Kidney (tissue), 14 donors: ENCODE data around the gene CACNA2D1. TPM values are rescaled to one million over a fixed set of nuclear protein-coding genes. Genes with fewer than 3 reads are reported as not detected.
A peak's percentile ranks its signal among the peaks of the same experiment; 100 is the strongest.

Source experiments
- DNase-seq, 5 donors: peaks; one replicate each; pipeline ENCODE4 v3.0.0-alpha.2; 2013 to 2020
- FAIRE-seq: peaks from 2 replicates; lab custom pipeline; 2012; peaks lifted over from hg19 to GRCh38; lab: Jason Lieb, UNC
- H3K27ac ChIP-seq, 2 donors: one replicate each; pipeline ENCODE4 v1.7.0; 2013; ENCODE audit warnings: low read depth in 2 of 2, low read length in 2 of 2, inconsistent platforms in 1 of 2
- H3K27me3 ChIP-seq: one replicate; pipeline ENCODE4 v1.7.1; 2013; ENCODE audit warnings: low read length, inconsistent platforms; ENCODE audit not compliant: control insufficient read depth, insufficient read depth
- H3K36me3 ChIP-seq, 3 donors: one replicate each; pipeline versions ENCODE4 v1.7.0 to v1.7.1; 2013; ENCODE audit warnings: low read length in 3 of 3, control low read depth in 1 of 3, inconsistent platforms in 1 of 3; ENCODE audit not compliant: insufficient read depth in 3 of 3, control insufficient read depth in 2 of 3
- H3K4me1 ChIP-seq, 3 donors: one replicate each; pipeline versions ENCODE4 v1.7.0 to v1.7.1; 2013; ENCODE audit warnings: low read length in 3 of 3, inconsistent platforms in 1 of 3, low read depth in 1 of 3; ENCODE audit not compliant: control insufficient read depth in 2 of 3, insufficient read depth in 2 of 3
- H3K4me3 ChIP-seq, 3 donors: one replicate each; pipeline versions ENCODE4 v1.7.0 to v1.8.1; 2013; ENCODE audit warnings: low read length in 3 of 3, control low read depth in 1 of 3, inconsistent platforms in 1 of 3
- H3K9ac ChIP-seq, 3 donors: one replicate each; pipeline versions ENCODE4 v1.7.0 to v1.7.1; 2013; ENCODE audit warnings: low read length in 3 of 3, control low read depth in 1 of 3, inconsistent platforms in 1 of 3
- H3K9me3 ChIP-seq, 3 donors: one replicate each; pipeline versions ENCODE4 v1.7.0 to v1.7.1; 2013; ENCODE audit warnings: low read length in 3 of 3, control low read depth in 1 of 3, inconsistent platforms in 1 of 3; ENCODE audit not compliant: control insufficient read depth in 2 of 3, insufficient read depth in 1 of 3
- intact Hi-C: fragments of 100-400 bp; cut with DNase I; formaldehyde crosslinking; loops from one replicate; pipeline ENCODE4 v1.11.1; 2022
- polyA plus RNA-seq: library from polyadenylated mRNA; stranded (reverse); fragments of 350-450 nt; fragmentation: Illumina TruSeq; extraction: RNeasy Lipid Tissue Mini Kit (QIAGEN cat#74804); gene quantifications from one replicate; pipeline ENCODE4 v1.2.3, GENCODE V29; 2014; ENCODE audit warnings: low read depth, low replicate concordance; ENCODE audit not compliant: insufficient read depth
- total RNA-seq: library from RNA; stranded (reverse); fragmentation: NEBNext Ultra II Directional; extraction: Animal tissue kit (Norgen Biotek cat#: 25700); gene quantifications from one replicate; pipeline ENCODE4 v1.2.1, GENCODE V29; 2021
- TF ChIP-seq, protein P1 (sequence below): IDR thresholded peaks from 3 replicates; pipeline ENCODE4 v1.5.1; 2012; ENCODE audit warnings: mild to moderate bottlenecking, moderate library complexity, borderline replicate concordance; ENCODE audit not compliant: insufficient read depth; ENCODE audit errors: extremely low read depth
- donor health status: control.
- donor health status: control.
- donor health status: control.
- donor health status: control.
- donor health status: control.
- donor health status: DM: yes; HTN: yes; CAD: no.
- donor health status: Normal renal cell carcinoma (clear cell type).

CACNA2D1 gene
- total and polyA plus RNA-seq, 2 donors from 2014 or later = 3.5 to 18.3 TPM

DNA sequence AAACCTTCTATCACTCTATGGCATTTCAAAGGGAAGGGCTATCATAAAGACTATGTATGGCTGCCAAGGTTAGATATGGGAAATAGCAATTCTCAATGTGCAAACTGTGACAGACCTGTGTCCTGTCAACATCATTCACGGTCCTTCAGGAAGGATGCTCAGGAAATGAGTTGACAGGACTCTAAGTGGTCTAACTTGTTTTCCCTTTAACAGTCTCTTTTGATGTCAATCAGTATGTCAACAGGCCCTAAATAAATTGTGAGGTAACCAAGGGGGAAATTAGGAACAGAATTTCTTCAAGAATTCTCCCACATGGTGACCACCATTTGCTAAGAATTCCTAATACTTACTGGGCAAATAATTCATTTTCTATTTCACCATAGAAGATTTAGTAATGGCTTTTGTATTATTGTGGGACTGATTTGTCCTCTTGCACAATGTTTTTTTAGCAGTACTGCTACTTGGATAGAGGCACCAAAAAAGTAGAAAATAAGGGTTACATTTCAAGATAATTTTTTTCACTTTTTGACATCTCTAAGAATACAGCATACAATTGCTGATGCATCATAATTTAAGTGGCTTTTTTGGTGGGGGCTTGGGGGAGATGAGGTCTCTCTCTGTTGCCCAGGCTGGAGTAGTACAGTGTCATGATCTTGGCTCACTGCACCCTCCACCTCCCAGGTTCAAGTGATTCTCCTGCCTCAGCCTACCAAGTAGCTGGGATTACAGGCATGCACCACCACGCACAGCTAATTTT, 275.8 kb downstream of the CACNA2D1 start:
- no peak overlapping the region for H3K4me3 ChIP-seq
- DNase-seq (no peak), FAIRE-seq (no peak)
- TF ChIP-seq, protein P1, sequence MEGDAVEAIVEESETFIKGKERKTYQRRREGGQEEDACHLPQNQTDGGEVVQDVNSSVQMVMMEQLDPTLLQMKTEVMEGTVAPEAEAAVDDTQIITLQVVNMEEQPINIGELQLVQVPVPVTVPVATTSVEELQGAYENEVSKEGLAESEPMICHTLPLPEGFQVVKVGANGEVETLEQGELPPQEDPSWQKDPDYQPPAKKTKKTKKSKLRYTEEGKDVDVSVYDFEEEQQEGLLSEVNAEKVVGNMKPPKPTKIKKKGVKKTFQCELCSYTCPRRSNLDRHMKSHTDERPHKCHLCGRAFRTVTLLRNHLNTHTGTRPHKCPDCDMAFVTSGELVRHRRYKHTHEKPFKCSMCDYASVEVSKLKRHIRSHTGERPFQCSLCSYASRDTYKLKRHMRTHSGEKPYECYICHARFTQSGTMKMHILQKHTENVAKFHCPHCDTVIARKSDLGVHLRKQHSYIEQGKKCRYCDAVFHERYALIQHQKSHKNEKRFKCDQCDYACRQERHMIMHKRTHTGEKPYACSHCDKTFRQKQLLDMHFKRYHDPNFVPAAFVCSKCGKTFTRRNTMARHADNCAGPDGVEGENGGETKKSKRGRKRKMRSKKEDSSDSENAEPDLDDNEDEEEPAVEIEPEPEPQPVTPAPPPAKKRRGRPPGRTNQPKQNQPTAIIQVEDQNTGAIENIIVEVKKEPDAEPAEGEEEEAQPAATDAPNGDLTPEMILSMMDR = no peak
- H3K9ac ChIP-seq = no peak overlapping the region
- H3K27me3 ChIP-seq = no peaks in the 10 kb centered on the region
- intact Hi-C loops = no loop called here
- H3K9me3 ChIP-seq = no peaks in the 10 kb centered on the region
- H3K4me1 ChIP-seq = no peaks in the 10 kb centered on the region
- H3K36me3 ChIP-seq = no peaks in the 10 kb centered on the region
- H3K27ac ChIP-seq = no peak overlapping the region

DNA sequence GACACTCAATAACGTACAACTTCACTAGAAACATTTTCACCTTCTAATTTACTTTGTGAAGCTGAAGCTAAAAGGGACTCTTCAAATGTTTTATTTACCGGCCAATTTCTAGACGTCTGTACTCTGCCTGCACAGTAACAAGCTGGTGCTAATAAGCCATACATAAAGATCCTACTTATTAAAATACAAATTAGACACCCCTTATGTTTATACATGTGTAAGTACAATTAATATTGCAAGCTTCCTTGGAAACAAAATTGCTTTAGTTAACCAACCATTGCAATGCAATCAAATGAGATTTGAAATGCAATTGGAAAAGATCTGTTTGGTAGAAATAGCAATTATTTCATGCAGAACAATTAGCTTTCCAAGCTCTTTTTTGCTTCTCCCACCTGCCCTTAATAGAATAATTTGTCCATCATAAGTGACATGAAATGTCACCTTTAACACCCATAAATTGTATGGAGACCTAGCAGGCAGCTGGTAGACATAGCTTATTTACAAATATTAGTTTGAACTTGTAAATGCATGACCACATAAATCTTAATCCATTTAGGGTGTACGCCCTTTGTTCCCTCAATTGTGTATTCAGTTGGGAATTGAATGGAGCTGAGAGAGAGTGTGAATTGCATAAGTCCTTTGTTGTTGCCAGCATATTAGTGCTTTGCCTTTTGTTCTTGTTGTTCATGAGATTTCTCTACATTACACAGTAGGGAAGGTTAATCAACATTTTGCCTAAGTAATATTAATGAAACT, 277.1 kb downstream of the CACNA2D1 start:
- no peak overlapping the region for H3K4me3 ChIP-seq
- DNase-seq (no peak), FAIRE-seq (no peak)
- H3K9me3 ChIP-seq = no peaks in the 10 kb centered on the region
- no peak overlapping the region for H3K9ac ChIP-seq
- H3K4me1 ChIP-seq = no peaks in the 10 kb centered on the region
- H3K27me3 ChIP-seq = no peaks in the 10 kb centered on the region
- H3K36me3 ChIP-seq = no peaks in the 10 kb centered on the region
- no peak overlapping the region for H3K27ac ChIP-seq
- TF ChIP-seq, protein P1 = no peak
- intact Hi-C loops = no loop called here

DNA sequence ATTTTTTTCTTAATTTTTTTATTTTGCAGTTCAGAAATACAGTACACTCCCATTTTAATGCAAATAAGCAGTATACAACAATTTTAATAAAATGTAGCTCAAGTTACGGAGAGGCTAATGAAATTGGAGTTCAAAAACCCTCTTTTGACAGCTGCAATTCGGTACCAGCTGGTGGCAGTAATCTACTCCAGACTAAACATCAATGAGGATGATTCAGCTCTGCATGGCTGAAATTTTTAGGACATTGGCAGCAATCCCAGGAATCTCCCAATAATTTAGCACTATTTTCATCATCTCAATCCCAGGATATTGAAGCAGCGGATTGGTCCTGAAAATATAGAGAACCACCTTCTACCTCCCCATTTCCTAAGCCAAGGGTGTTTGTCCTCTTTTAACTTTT, 278.8 kb downstream of the CACNA2D1 start:
- H3K9me3 ChIP-seq = no peaks in the 10 kb centered on the region
- H3K27me3 ChIP-seq = no peaks in the 10 kb centered on the region
- no peak overlapping the region for H3K9ac ChIP-seq
- no peaks in the 10 kb centered on the region for H3K4me1 ChIP-seq
- H3K4me3 ChIP-seq = no peak overlapping the region
- H3K27ac ChIP-seq = no peak overlapping the region
- DNase-seq = peak in 1 of 5 donors; percentile 7
- FAIRE-seq = no peak
- TF ChIP-seq, protein P1 = no peak
- intact Hi-C loops = no loop called here
- H3K36me3 ChIP-seq = no peaks in the 10 kb centered on the region
